Uterus (tissue), 2 donors: ENCODE results near the gene CAMTA1.

Source experiments
- CTCF ChIP-seq, 4 experiments: fragments of 200-600 bp in 2 of 4; fragments of 450-650 bp in 2 of 4; sonication (generic) in 2 of 4; IDR thresholded peaks; one replicate each; pipeline ENCODE4 v1.5.1; 2016 to 2019; ENCODE audit warnings: antibody characterized with exemption in 4 of 4, mild to moderate bottlenecking in 2 of 4, moderate library complexity in 1 of 4
- POLR2A ChIP-seq, 2 donors: fragments of 450-650 bp; IDR thresholded peaks; one replicate each; pipeline ENCODE4 v1.6.1; 2016; ENCODE audit warnings: antibody characterized with exemption in 2 of 2, mild to moderate bottlenecking in 1 of 2, moderate library complexity in 1 of 2

GRCh38 chr1:7018826-7019225 lies 233.6 kb downstream of the CAMTA1 start:
- TF ChIP-seq CTCF (IDR thresholded peaks at IDR 0.05) (no peak), POLR2A (IDR thresholded peaks at IDR 0.05) (no peak)
